Iris pigment epithelial cell (primary cell): ENCODE measurements around the gene CHI3L2.
"Not testable (repeated sequence)": the region's sequence is repeated elsewhere in the genome, so short reads cannot be mapped to it uniquely, and the experiment has no call there.

ENCODE experiments used
- DNase-seq: peaks from one replicate; pipeline ENCODE4 v3.0.0-alpha.2; 2011; ENCODE audit warnings: low read depth

The CHI3L2 gene

DNA sequence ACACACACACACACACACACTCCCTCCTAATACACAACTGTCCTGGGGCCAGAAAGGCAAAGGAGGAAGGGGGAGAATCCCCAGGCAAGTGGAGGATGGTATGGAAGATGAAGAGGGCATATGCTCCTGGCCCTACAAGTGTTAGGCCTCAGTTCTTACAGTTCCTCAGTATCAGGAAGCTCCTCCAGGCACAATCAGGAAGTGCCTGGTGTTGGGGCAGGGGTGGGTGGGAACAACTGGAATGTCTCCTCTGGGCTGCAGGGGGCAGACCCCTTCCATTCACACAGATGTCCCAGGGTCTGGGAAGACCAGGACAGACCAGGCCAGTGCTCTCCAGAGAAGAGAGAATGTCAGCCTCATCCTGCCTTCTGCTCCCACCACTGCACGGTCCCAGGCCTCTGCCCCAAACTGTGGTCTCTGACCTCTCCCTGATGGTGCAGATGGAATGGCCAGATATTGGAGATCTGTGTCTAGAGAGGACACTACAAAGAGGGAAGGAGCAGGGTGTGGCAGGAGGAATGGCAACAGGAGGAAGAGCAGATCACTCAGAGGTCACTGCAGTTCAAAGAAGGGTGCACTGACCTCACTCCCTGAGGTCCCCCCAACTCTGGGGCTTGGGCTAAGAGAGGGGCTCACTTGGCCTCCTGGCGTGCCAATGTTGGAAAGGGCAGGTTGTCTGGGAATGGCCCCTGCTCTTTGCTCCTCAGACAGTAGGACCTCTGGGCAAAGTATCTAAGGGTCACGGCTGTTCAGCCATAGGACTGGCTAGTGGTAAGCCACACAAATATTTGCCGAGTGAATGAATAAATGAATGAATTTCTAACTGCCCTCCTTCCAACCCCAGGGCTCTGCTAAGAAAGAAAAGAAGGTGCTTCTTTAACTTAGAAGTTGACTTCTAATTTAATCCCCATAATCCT is 24.5 kb upstream of the CHI3L2 start:
- DNase-seq = no peak

- peak; percentile 56 for DNase-seq
Observed at GRCh38 chr1:111203681-111204200, 23.8 kb upstream of the CHI3L2 start.

- DNase-seq = no peak
Observed at GRCh38 chr1:111204201-111204982, 23.1 kb upstream of the CHI3L2 start.

DNA sequence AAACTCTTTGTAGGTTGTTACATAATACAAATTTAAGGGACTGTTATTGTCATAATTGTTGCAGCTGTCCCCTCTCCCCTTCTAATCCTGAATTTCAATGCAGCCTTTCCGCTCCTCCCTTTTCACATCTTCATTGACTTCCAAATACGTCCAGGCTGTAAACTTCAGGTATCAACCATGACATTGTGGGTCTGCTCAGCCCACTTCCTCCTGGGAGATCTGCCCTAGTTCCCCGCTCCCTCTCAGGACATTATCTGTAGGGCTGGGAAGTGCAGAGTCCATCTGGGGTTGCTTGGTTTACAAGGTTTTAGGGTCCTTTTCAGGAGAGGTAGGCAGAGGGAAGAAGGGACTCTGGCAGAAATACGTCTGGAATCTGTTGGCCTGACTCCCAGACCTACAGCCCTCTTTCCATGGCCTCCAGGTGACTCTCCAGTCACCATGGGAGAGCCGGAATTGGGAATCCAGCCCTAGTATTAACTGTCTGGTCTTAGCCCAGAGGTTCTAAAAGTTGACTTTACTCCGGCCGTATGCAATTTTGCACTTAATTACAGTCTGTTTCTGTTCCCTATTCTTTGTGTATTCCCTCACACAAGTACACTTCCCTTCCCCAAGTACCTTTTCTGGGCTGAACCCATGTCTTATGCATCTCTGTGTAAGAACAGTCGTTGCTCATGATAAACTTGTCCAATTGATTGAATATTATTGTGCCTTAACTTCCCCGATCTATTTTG is 22.4 kb upstream of the CHI3L2 start:
- no peak for DNase-seq

DNA sequence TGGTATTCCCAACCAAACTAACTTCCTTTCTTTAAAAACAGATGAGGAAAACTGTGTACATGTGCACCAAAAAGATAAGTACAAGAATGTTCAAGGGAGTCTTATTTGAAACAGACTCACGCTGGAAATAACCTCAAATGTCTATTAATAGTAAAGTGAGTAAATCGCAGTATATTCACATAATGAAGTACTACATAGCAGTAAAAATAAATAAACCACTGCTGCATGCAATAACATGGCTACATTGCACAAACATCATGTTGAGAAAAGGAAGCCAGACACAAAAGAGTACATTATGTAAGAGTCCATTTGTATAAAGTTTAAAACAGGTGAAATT is 21.8 kb upstream of the CHI3L2 start:
- peak; percentile 41 for DNase-seq

DNA sequence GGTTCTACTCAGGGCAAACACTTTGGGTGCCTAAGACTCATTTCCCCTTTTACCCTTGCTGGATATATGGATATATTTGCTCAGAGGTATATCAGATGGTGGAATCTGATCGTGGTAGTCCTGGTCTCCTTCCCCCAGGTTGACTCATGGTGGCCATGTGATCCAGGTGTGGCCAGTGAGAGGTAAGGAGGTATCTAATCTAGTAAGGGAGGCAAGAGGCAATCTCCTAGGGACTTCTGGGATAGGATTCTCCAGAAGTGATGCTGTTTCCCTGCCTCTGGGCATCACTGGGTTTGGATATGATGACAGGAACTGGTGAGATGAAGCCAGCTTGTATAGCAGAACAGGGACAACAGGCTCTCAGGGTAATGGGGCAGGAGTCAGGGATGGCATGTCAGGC is 18.6 kb upstream of the CHI3L2 start:
- no peak for DNase-seq

GRCh38 chr1:111209622-111210021 is 17.9 kb upstream of the CHI3L2 start:
- DNase-seq = no peak

DNA sequence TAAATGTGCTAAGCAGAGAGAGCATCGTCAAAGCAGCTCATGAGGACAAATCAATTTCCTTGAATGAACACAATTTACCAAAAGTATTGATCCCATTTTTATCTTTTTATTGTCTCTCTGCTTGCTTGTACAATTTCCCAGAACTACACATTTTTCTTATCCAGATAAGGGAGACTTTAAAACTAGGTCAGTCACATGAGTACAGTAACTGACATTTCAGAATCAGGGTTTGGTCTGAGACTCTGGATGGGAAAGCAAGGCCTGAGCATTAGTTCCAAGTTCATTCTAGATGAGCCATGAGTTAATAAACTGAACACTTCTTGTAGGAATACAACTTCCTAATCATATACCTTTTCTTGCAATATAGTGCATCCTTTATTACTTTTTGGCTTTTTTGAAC is 15.6 kb upstream of the CHI3L2 start:
- no peak for DNase-seq

DNA sequence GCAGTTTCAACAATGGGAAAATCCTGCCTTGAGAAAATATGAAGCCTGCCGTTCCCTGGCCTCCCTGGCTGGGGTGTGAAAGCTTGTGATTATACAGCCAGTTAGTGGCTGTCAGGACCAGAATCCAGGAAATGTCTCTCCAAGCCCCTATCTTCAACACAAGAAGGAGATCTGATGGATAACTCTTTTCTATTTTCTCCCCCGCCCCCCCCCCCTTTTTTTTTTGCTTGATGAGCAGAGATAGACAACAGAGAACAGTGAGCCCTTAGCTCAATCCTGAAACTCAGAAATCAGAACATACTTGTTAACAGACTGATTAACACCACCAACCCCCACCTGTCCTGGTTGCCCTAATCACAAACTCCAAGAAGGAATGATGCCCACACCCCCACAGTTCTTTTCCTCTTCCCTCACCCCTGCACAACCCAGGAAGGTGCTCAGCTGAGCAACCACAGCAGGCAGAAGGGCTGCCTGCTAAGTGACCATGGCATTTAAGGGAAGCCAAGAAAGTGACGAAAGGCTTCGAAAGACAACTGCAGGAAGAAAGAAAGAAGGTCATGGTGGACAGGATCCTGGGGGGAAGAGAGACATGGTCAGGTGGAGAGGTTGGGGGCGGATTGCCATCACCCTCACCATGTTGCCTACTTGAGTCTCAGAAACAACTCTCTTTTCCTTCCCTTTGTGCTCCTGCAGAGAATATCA is 14.7 kb upstream of the CHI3L2 start:
- DNase-seq = no peak

- DNase-seq = no peak
Observed at GRCh38 chr1:111213412-111213811, 14.1 kb upstream of the CHI3L2 start.

DNA sequence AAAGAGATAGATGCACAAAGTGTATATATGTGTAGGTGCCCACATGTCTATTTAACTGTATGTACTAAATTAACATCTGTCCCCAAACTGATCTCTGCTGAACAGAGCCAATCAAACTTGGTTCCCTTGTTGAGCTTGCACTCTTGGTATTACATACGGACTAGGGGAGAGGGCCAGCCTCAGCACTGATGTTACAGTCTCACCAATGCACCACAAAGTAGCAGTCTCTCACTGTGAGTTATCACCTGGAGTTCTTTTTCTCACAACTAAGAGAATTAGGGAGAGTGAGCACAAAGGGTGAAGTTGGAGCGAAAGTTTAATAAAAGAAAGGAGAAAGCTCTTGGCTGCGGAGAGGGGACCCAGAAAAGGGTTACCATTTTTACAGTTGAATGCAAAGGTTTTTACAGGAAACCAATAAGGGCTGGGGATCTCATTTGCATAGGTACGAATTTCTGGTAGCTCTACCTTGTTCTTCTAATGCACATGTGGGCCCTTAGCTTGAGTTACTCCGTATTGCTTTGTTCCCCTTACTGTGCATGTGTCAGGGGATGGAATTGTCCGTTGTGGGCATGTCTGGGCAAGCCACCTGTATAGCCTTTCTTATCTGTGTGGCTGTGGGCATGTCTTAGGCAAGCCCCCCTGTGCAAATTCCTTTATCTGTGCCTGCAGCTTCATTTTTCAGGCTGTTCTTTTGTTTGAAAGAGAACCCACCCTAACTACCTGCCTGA is 13.3 kb upstream of the CHI3L2 start:
- DNase-seq = no peak

- DNase-seq = no peak
Observed at GRCh38 chr1:111214884-111215283, 12.6 kb upstream of the CHI3L2 start.

- not testable (repeated sequence) for DNase-seq
Observed at GRCh38 chr1:111215285-111215684, 12.2 kb upstream of the CHI3L2 start.

DNA sequence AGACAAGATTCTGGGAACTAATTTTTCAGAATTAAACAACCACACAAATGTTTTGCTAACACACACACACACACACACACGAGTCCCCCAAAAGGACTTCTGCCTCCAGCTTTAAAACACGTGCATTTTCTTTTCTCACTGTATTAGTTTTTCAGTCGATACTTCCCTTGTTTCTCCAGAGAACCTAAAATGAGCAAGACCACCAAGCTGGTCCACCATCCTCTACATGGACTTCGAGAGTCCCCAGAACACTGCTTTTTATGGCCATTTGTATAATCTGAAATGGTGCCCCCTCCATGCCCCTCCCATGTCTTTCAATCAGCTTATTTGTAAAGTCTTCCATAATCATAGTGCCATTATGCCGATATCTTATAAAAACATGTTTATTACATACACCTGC is 10.8 kb upstream of the CHI3L2 start:
- no peak for DNase-seq

- DNase-seq = no peak
Observed at GRCh38 chr1:111217183-111217910, 10.2 kb upstream of the CHI3L2 start.

DNA sequence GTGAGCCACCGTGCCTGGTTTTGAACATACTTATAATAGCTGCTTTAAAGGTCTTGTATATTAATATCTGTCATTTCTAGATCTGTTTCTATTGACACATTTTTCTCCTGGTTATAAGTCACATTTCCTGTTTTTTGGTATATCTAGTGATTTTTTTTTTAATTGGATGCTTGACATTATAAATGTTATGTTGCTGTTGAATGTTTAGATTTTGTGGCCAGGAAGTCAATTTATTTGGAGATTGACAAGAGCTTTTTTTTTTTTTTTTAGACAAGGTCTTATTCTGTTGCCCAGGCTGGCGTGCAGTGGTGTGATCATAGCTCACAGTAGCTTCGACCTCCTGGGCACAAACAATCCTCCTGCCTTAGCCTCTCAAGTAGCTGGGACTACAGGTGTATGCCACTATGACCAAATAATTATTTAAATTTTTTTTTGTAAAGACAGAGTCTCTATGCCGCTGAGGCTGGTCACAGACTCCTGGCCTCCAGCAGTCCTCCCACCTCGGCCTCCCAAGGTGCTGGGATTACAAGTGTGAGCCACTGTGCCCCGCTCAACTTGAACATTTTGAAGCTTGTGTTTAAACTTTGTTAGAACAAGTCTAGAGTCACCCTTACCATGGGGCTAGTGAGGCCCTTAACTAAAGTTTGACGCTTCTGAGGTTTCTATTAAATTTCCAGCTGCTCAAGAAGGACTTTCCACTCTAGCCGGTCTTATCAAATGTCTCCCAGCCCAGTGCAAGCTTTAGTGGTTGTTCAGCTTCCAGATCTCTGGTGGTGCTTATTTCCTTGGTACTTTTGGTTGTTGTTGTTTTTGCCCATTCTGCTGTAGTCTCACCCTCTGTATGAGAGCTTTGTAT is 8.6 kb upstream of the CHI3L2 start:
- no peak for DNase-seq

DNA sequence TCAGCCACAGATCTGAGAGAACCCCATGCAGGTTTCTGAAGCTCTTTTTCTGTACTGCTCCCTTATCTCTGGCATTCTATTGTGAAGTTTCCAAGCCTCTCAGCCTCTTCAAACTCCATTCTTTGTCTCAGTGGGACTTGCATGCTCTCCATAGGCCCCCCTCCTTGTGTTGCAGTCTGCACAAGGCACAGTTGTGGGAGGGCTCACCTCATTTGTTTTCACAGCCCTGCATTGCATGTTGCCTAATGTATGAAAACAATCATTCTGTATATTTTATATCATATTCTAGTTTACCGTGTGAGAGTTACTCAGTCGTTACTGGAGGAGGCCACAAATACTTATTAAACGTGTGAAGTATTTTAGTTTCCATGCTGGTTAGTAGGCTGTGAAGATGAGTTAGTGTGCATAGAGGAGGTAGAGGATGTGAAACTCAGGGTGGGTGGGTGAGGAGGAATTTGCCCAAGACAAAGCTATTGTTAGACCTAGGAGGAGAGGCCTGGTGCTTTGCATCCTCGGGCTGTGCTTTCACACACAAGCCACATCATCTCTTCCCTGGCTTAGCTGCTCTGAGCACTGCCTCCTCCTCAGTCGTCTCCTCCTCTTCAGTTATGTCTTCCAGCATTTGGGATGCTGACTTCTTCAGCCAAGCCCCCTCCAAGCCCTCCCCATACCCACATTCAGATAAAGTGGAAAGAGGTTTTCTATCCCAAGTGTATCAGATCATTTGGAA is 7.8 kb upstream of the CHI3L2 start:
- DNase-seq = no peak

GRCh38 chr1:111220302-111220890 is 7.1 kb upstream of the CHI3L2 start:
- no peak for DNase-seq
